Calu3 (cell line): ENCODE measurements around the gene SRRM5. TPM values are rescaled to one million over a fixed set of nuclear protein-coding genes. Genes with fewer than 3 reads are reported as not detected.

ENCODE experiments used
- BruUV-seq: library from RNA; stranded (reverse); fragments of 400-500 nt; replicated peaks from 2 replicates; lab custom pipeline; 2021; lab: Mats Ljungman, UMichigan
- CTCF ChIA-PET: fragments of 300-600 bp; sonication (Branson Sonifier 250); formaldehyde crosslinking; loops from one replicate; lab custom pipeline; 2022; ENCODE audit warnings: antibody characterized with exemption; lab: Charles Lee
- DNase-seq: peaks from one replicate; pipeline ENCODE4 v3.0.0; 2022
- H3K27ac Mint-ChIP-seq: one replicate; pipeline ENCODE4 v1.8.0; 2022; ENCODE audit warnings: mixed read lengths; ENCODE audit not compliant: unreplicated experiment
- H3K27me3 Mint-ChIP-seq: one replicate; pipeline ENCODE4 v1.8.0; 2022; ENCODE audit warnings: mixed read lengths; ENCODE audit not compliant: unreplicated experiment
- H3K36me3 Mint-ChIP-seq: one replicate; pipeline ENCODE4 v1.8.0; 2022; ENCODE audit warnings: mild to moderate bottlenecking, moderate library complexity, mixed read lengths; ENCODE audit not compliant: insufficient read depth, unreplicated experiment
- H3K4me1 Mint-ChIP-seq: one replicate; pipeline ENCODE4 v1.8.0; 2022; ENCODE audit warnings: mild to moderate bottlenecking, low read depth, mixed read lengths; ENCODE audit not compliant: unreplicated experiment
- H3K4me3 Mint-ChIP-seq: one replicate; pipeline ENCODE4 v1.8.0; 2022; ENCODE audit warnings: mild to moderate bottlenecking, low read depth, moderate library complexity, mixed read lengths; ENCODE audit not compliant: unreplicated experiment
- H3K9me3 Mint-ChIP-seq: one replicate; pipeline ENCODE4 v1.8.0; 2022; ENCODE audit warnings: low read depth, mixed read lengths; ENCODE audit not compliant: unreplicated experiment
- intact Hi-C: fragments of 100-400 bp; cut with micrococcal nuclease; formaldehyde crosslinking; loops from one replicate; pipeline ENCODE4 v1.10.0; 2022; ENCODE audit not compliant: unreplicated experiment
- total RNA-seq: library from RNA; stranded (reverse); gene quantifications from 2 replicates; pipeline ENCODE4 v1.2.3, GENCODE V29; 2022
- TF ChIP-seq, protein P1 (sequence below): fragments of 200-600 bp; IDR thresholded peaks from one replicate; pipeline ENCODE4 v1.8.0; 2022; ENCODE audit warnings: antibody characterized with exemption; ENCODE audit not compliant: unreplicated experiment

Gene SRRM5
- total RNA-seq, 1 experiment from 2014 or later: 1.9 TPM

- H3K27ac Mint-ChIP-seq: no peak overlapping the region
- CTCF ChIA-PET: interaction anchor here (1.1 kb wide), 1 partner anchor 11 kb away, joined by 8 read pairs; the partner anchor contains the start of gene IRGQ
- H3K4me3 Mint-ChIP-seq: no peak overlapping the region
- TF ChIP-seq, protein P1, sequence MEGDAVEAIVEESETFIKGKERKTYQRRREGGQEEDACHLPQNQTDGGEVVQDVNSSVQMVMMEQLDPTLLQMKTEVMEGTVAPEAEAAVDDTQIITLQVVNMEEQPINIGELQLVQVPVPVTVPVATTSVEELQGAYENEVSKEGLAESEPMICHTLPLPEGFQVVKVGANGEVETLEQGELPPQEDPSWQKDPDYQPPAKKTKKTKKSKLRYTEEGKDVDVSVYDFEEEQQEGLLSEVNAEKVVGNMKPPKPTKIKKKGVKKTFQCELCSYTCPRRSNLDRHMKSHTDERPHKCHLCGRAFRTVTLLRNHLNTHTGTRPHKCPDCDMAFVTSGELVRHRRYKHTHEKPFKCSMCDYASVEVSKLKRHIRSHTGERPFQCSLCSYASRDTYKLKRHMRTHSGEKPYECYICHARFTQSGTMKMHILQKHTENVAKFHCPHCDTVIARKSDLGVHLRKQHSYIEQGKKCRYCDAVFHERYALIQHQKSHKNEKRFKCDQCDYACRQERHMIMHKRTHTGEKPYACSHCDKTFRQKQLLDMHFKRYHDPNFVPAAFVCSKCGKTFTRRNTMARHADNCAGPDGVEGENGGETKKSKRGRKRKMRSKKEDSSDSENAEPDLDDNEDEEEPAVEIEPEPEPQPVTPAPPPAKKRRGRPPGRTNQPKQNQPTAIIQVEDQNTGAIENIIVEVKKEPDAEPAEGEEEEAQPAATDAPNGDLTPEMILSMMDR: no peak
- no peaks in the 10 kb centered on the region for H3K27me3 Mint-ChIP-seq
- DNase-seq: no peak
- no peaks in the 10 kb centered on the region for H3K4me1 Mint-ChIP-seq
- H3K9me3 Mint-ChIP-seq: no peaks in the 10 kb centered on the region
- no TSS peak for BruUV-seq
- H3K36me3 Mint-ChIP-seq: peaks cover 16% of the 10 kb centered on the region
- intact Hi-C loops: no loop called here
Measured at GRCh38 chr19:43605875-43606568, 5.9 kb upstream of the SRRM5 start.

DNA sequence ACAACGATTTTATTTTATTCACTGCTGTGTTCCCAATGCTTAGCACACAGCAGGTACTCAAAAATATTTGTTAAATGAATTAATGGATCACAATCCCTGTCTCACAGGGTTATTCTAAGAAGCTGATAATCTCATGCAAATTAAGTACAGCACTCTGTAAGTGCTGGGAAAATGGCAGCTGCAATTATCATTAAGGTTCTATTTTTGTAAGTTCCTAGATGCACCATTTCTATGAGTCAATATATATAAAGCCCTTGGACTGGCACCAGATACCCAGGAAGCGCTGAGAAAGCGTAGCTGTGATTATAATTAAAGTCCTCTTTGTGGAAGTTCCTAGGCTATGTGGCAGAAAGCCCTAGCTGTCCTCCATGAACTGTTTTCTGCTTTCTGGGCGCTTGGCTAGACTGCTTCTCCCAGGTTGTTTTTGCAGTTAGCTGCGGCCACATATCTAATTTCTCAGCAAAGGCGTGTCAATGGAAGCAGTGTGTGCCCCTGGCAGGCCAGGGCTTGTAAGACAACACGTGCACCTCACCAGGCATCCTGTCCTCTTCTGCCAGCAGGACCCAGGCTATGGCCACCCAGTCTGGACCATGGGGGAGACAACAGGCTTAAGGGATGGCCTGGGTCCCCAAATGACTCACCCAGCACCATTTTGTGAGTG lies 5.2 kb upstream of the SRRM5 start:
- Mint-ChIP-seq H3K36me3 (peaks cover 14% of the 10 kb centered on the region), H3K4me1 (no peaks in the 10 kb centered on the region), H3K27ac (no peak overlapping the region), H3K27me3 (no peaks in the 10 kb centered on the region), H3K4me3 (no peak overlapping the region), H3K9me3 (no peaks in the 10 kb centered on the region)
- CTCF ChIA-PET: no interaction called here
- TF ChIP-seq, protein P1: no peak
- DNase-seq: no peak
- BruUV-seq: no TSS peak
- intact Hi-C loops: no loop called here

DNA sequence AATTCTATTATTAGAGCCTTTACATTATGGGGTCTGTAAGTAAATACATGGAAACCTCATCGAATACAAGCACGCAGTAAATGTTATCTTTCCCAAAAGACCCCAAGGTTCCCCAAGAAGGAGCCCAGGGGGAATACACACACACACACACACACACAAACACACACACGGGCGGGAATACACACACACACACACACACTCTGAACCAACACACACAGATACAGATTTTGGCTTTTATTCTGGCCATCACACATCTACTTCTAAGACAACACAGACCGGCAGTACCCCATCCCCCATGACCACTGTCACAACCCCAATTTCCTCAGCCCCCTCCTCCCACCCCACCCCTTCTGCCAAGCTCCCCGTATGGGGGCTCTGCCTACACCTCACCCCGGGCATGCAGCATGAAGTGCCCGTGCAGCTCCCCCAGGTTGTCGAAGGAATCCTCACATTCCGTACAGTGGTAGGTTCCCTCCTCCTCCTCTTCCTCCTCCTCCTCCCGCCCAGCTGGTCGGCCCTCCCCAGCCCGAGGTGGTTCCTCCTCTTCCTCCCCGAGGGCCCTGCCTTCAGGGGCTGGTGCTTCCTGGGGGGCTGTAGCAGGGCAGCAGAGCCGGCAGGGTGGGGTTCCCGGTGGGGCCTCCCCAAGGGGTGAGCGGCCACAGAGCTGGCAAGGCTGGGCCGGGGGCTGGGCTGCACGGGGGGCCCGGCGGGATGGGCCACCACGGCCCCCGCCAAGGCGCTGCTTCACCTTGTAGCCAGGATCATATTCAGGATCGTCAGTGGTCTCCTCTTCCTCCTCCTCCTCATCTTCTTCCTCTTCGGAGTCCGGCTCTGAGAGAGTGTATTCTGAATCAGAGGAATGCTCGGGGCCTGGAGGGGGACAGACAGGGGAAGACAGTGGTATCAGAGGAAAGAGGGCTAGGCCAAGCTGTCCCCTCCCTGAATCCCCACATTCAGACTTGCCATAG lies 4.4 kb upstream of the SRRM5 start:
- no peaks in the 10 kb centered on the region for H3K9me3 Mint-ChIP-seq
- no peak for DNase-seq
- H3K4me3 Mint-ChIP-seq: no peak overlapping the region
- no peaks in the 10 kb centered on the region for H3K27me3 Mint-ChIP-seq
- TF ChIP-seq, protein P1: no peak
- intact Hi-C loops: no loop called here
- CTCF ChIA-PET: no interaction called here
- no TSS peak for BruUV-seq
- H3K36me3 Mint-ChIP-seq: peaks cover 8% of the 10 kb centered on the region
- H3K27ac Mint-ChIP-seq: no peak overlapping the region
- H3K4me1 Mint-ChIP-seq: no peaks in the 10 kb centered on the region

GRCh38 chr19:43609872-43610271 lies 2.0 kb upstream of the SRRM5 start:
- CTCF ChIA-PET: no interaction called here

More at GRCh38 chr19:43609872-43610271, 2.0 kb upstream of the SRRM5 start:
- Mint-ChIP-seq H3K4me1 (no peaks in the 10 kb centered on the region), H3K27ac (no peak overlapping the region), H3K4me3 (no peak overlapping the region), H3K27me3 (no peaks in the 10 kb centered on the region), H3K9me3 (peaks cover 9% of the 10 kb centered on the region), H3K36me3 (peaks cover 17% of the 10 kb centered on the region)
- TF ChIP-seq, protein P1: no peak
- intact Hi-C loops: no loop called here
- no peak for DNase-seq
- no TSS peak for BruUV-seq
